ENCODE data around the gene BAIAP2L1. TPM values are rescaled to one million over a fixed set of nuclear protein-coding genes. Genes with fewer than 3 reads are reported as not detected.
"Not testable (repeated sequence)": the region's sequence is repeated elsewhere in the genome, so short reads cannot be mapped to it uniquely, and the experiment has no call there.

The BAIAP2L1 gene
- total RNA-seq, 1 donor from 2014 or later: 1.1 TPM

DNA sequence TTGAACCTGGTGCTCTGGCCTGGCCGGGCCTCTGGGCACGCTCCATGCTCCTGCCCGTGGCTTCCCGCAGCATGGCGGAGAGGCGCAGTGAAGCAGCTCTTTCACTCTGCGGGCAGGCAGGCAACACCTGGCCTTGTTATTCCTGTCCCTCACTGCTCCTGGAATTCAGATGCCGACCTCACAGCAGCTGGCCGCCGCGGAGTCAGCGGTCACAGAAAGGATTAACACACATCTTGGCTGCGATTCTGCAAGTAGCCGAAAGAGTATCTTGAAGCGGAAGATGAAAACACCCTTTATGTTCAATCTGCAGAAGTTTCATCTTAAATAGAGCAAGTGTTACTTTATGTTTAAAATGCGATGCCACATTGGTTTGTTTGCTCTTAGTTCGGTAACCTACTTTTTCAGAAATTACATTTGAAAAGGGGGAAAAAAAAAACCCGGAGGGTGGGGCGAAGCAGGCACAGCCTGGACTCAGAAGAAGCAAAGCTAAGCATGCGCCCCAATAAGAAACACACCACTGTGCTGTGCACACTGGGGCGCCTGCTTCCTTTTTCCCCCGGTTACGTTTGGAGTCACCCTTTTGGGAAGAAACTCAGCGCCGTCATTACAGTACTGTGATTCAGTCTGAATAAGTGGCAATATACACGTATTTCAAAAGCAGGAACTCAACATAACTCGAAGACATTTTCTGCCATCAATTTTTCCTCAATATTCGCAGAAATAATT, 77.1 kb downstream of the BAIAP2L1 start:
- intact Hi-C loops (cut with micrococcal nuclease): no loop called here

DNA sequence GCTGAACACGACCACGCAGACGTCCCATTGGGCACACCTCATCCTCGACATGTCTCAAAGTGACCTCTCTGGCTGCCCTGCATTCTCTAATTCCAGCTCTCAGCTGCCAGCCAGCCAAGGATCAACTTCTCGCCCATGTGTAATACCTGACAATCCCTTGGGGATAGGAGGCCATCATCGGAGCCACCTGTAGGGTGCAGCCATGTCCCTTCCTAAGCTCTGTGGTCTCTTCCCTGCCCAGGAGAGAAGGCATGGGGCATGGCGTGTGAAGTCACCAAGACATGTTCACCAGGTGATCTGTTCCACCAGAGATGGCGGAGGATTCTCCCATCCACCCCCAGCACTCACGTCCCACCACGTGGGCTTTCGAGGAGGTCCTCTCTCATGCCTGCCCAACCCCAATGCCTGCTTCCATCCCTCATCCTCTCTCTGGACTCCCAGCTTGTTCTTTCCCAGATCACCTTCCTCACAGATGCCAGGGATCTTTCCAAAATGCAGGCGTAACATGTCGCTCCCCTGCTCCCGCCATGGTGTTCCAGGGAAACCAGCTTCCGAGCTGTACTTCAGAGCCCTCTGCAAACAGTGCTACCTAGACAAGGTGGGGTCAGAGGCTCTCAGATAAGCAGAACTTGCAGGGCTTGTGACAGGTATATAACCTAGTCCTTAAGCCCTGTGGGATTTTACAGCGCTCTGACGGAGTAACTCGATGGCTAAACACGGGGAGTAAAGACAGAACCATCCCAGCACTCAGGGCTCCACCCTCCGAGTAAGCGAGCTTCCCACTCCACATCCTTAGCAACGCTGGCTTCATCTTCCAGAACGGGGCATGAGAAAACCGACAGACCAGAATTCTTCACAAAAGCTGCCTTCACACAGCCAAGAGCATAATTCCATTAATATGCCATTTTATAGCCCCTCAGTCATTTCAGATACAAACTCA, 78.3 kb downstream of the BAIAP2L1 start:
- intact Hi-C loops (cut with micrococcal nuclease): no loop called here

DNA sequence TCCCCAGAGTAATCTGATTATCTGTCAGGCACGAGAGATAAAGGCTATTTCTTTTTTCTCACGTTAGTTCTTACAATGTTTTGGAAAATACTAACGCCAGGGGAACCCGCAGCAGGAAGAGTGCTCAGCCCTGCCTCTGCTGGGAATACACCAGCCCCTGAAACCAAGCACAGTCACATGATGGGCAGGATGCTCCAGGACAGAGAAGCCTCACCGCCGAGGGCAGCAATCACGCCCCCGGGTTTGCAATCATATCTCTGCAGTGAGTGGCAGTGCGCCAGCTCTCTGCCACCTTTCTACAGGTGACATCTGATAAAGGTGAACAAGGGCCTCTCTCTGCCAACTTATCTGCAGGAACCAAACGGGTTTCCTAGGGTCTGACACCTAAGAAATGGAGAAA, 79.6 kb downstream of the BAIAP2L1 start:
- intact Hi-C loops (cut with micrococcal nuclease): no loop called here

DNA sequence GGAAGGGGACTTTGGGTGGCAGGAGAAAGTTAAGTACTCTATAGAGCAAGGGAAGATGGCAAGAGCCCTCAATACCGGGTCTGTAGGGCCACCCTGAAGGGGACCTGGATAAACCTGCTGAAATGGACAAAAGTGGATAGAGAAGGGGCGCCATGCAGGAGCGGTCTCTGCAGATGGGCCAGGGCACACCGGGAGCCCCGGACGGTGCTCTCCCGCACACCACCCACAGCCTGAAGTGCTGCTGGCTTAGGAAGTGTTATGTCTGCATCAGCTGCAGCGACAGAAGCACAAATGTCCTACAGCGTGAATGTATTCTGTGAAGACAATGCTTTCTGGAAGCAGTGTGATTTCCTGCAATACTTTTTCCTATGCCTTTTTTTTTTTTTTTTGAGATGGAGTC, 81.7 kb downstream of the BAIAP2L1 start:
- intact Hi-C loops (cut with micrococcal nuclease): no loop called here

DNA sequence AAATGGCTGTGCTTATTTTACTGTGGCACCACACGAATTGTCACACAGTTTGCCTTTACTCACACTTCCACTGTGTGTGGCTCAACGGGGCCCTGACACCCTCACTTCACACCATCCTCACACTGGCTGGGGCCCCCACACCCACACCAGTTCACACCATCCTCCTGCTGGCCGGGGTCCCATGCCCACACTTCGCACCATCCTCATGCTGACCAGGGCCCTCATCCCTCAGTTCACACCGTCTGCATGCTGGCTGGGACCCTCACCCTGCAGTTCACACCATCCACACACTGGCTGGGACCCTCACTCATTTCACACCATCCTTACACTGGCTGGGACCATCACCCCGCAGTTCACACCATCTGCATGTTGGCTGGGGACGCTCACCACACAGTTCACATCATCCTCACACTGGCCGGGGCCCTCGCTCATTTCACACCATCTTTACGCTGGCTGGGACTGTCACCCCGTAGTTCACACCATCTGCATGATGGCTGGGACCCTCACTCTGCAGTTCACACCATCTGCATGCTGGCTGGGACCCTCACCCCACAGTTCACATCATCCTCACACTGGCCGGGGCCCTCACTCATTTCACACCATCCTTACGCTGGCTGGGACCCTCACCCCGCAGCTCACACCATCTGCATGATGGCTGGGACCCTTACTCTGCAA, 83.4 kb downstream of the BAIAP2L1 start:
- intact Hi-C loops (cut with micrococcal nuclease): no loop called here

DNA sequence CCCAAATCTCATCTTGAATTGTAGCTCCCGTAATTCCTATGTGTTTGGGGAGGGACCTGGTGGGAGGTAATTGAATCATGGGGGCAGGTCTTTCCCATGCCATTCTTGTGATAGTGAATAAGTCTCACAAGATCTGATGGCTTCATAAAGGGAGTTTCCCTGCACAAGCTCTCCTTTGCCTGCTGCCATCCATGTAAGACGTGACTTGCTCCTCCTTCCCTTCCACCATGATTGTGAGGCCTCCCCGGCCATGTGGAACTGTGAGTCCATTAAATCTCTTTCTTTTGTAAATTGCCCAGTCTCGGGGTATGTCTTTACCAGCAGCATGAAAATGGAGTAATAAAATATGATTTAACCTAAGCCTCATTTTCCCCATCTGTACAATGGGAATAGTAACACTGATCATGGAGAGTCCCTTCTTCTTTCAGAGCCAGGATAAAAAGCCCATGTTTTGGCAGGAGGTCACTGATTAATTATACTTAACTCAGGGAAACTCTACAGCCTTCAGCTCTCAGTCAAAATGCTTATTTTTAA, 84.8 kb downstream of the BAIAP2L1 start:
- intact Hi-C loops (cut with micrococcal nuclease): not testable (repeated sequence)

DNA sequence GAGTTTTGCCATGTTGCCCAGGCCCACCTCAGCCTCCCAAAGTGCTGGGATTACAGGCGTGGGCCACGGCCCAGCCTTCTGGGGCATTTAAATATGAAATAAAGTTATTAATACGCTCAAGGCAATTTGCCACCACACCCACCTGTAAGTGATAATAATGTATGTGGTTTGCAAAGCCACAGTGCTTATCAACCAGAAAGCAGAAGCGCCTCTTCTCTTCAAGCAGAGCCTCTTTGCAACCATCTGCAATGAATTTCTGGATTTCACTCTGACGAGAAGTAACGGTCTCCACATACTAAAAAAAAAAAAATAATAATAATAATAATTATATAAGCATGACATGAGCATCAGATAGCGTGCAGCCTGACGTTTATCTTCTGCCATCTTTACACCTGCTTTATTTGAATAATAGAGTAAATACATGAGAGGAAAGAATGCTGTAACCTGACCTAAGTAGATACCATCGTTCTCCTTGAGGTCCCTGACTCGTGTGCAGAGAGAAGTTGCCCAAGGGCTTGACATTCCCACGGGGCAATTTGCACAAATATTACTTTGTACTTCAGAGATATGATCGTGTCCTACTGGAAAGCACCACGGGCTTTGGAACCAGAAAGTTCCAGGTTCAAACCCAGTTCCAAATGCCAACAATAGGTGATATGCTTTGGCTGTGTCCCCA, 85.4 kb downstream of the BAIAP2L1 start:
- intact Hi-C loops (cut with micrococcal nuclease): no loop called here

DNA sequence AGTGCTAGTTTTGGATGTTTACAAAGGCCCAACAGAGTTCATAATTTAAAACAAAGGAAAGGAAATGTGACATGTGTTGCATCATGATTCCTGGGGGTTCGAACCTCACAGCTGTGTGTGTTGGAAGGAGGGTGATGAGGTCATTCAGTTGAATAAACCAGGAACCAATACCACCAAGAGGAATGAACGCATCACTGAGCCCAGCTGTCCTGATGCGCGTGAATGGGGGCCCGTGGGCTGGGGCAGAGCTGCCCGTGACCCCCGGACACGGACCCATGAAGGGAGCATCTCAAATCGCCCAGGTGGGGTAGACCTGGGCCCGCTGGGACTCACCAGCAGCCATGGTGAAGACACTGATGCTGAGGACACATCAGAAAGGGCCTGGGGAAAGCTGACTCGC, 86.4 kb downstream of the BAIAP2L1 start:
- intact Hi-C loops (cut with micrococcal nuclease): no loop called here

DNA sequence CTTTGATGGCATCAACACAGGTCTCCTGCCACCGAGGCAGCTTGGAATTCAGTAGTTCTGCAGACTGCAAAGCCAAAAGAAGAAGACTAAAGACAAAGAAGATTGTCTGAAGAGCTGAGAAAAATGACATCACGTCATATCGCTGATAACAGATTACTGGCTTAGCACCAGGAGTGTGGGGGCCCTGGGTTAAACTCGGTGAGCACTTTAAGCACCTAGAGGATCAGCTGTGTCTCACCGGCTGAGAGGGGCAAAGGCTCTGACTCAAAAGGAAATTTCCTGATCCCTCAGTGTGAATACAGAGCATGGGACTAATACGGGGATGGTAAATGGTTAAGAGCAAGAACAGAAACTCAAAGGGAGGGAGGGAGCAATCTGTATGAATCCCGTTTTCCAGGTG, 88.7 kb downstream of the BAIAP2L1 start:
- intact Hi-C loops (cut with micrococcal nuclease): no loop called here

DNA sequence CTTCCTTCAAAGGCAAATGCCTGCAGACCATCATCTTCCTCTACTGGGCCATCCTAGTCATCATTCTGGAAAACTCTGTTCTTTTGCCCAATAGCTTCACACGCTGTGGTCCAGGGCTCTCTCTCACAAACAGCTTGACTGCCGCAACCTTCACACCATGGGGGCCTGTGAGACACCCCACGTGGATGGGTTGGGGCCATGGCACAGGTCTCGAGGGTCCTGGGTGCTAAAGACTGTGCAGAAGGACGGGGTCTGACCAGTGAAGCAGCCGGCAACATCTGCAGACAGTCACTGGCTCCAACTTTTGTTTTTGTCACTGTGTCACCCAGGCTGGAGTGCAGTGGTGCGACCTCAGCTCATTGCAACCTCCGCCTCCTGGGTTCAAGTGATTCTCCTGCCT, 91.3 kb downstream of the BAIAP2L1 start:
- intact Hi-C loops (cut with micrococcal nuclease): no loop called here

DNA sequence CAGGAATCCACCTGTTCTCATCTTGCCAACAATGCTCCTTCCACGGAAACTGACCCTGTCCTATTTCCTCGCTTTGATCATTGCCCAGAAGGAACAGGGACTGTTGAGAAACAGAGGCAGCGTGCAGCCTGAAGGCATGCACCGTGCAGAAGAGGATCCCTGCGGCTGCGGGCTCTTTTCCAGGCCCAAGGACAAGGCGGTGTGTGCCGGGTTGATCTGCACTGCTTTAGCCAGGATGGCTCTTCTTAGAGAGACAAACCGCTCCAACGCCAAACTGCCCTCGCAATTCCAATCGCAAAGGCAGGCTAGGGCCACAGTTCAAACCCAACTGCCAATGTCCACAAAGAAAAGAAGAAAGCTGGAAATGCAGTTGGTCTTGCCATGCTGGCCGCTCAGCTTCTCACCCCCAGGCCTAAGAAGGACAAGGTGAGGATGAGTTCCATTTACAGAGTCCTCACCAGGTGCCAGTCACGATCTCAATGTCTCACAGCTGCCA, 92.9 kb downstream of the BAIAP2L1 start:
- intact Hi-C loops (cut with micrococcal nuclease): no loop called here

DNA sequence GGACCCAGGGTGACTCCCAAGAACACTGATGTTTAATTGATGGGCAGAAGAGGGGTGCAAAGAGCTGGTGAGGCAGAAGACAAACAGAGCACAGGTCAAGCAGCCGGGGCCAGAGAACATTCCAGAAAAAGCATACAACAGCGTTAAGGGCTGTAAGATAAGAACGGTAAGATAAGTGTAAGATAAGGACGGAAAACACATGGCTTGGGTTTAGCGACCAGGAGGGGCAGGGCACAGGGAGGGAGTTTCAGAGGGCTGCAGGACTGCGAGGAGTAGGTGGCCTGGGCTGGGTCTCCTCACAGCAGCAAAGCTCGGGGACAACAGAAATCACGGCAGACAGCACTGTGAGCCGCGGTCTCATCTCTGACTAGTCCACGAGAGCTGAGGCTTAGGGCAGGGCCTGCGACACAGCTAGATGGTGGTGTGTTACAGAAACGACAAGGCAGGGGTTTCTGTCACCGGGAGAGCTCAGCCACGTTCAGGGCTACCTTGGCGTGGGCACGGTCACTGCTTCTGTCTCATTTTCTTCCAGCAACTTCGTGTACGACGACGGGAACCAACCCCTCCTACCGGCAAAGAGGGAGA, 94.8 kb downstream of the BAIAP2L1 start:
- intact Hi-C loops (cut with micrococcal nuclease): no loop called here

DNA sequence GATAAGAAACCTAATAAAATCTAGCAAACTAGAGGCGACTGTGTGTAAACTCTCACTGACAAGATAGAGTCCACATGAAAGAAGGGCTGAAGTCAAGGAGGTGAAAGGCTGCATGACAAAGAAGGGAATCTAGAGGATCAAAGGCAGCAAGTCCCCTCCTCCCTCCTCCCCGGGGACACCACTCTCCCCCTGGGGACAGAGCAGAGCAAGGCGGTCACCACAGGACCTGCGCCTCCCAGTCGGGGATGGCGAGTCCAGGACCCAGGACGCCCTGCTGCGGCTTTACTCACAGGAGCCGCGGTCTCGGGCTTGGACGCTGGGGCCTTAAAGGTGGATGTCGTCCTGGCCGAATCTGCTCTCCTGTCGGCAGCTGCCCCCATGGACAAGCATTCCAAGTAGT, 97.0 kb downstream of the BAIAP2L1 start:
- intact Hi-C loops (cut with micrococcal nuclease): no loop called here

DNA sequence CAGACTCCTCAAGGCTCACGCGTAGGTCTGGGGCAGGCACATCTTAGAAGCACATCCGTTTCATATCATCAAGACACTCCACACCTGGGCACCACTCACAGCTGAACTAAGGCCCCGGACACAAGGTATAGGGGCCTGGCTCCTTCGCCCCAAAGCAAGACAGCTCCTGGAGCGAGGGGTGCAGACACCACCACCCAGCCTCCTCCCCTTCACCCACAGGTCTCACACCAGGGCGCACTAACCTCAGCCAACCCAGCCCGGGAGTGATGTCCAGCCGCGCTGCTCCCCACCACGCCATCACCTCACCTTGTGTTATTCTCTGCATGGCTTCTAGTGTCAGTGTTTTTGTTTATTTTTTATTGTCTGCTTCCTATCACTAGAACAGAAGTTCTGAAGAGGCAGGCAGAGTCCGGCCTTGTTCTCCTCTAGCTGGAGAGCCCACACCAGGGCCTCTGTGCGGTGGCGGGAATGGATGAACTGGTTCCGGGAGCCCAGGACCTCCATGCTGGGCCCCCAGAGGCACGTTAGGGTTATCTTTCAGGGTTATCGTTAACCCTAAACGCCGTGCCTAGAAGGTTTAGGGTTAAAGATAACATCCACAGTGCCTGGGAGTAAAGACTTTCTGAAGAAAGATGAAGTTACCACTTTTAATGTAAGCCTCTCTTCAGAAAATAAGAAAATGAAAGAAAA, 97.6 kb downstream of the BAIAP2L1 start:
- intact Hi-C loops (cut with micrococcal nuclease): no loop called here

DNA sequence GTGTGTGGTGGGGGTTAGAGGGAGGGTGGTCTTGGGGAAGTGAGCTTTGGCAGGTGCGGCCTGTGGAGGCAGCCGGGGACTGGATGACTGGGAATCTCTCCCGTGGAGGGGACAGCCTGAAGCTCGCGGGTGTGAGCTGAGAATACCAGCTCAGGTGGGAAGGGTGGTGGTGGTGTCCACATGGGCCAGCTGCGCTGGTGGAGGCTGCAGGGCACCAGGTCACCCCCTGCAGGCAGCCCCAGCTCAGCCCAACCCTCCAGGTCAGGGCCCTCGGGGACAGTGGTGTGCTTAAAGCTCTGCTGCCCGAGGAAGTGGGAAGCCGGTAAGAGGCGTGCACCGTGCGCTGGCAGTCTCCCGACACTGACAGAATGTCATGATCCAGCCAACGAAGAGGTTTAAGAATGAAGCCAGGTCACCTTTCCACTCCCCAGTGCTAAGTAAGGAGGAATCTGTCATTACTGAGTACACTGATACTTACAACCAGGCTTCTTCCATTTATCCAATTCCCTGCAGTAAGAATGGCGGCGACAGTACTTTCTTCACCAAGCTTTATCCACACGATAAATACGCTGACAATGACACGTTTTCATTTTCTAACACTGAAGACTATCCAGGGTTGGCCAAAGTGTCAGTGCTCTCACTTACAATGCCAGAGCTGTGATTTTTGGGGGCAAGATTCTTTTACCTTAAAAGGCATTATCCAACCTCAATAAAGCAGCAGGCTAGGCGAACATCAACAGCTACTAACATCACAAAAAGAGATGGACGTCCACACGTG, 99.0 kb downstream of the BAIAP2L1 start:
- intact Hi-C loops (cut with micrococcal nuclease): no loop called here

DNA sequence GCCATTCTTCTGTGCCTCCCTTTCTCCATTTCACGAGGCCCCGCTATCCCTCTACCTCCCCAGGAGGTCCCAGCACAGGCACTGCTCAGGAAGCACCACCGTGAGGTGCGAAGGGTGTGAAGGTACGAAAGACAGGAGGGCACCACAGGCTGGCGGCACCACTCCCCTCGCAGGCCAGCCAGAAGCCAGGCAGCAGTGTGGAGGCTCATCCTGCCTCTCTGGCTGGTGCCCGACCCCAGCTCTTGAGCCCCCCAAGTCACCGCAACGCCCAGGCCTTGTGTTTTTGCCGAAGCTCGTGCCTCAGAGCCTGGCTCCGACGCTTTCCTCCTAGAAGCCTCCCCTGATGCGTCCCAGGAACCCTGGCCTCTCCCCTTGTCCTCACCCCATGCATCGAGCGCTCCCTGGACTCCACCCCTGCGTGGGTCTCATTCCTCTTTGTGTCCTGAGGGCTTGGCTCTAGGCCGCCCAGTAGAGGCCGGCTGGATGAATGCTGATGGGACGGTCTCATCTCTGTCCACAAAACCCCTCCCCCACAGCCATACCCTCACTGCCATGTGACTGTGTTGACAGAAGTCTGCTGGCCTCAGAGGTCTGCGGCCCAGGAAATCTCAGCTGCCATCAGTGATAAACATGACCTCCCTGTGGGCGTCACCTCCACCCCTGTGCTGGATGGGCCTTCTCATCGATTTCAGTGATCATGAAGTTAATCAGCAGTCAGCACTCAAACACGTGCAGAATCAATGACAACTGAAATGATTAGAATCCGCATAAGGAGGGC, 100.1 kb downstream of the BAIAP2L1 start:
- intact Hi-C loops (cut with micrococcal nuclease): no loop called here

DNA sequence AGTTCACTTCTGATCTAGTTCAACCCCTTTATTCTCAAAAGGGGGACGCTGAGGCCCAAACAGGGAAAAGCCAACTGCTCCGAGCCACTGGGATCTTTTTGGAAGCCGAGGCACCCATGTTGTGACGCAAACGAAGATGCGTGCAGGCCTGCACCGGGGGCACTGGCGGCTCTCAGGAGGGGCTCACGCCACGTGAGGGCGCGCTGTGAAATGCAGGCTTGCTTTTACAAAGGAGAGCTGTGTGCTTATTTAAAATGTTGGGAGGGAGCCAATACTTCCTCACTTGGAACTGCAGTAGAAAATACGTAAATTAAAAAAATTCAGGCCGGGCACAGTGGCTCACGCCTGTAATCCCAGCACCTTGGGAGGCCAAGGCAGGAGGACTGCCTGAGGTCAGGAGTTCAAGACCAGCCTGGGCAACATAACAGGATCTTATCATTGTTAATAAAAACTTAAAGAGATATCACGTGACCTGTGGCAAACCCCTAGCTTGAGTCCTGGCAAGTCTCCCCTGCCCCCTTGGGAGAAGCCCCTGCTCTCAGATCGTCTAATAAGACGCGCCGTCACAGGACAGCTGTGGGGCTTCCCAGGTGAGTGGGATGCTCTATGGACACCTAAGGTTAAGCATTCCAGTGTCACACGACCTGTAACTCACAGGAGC, 103.1 kb downstream of the BAIAP2L1 start:
- intact Hi-C loops (cut with micrococcal nuclease): no loop called here

DNA sequence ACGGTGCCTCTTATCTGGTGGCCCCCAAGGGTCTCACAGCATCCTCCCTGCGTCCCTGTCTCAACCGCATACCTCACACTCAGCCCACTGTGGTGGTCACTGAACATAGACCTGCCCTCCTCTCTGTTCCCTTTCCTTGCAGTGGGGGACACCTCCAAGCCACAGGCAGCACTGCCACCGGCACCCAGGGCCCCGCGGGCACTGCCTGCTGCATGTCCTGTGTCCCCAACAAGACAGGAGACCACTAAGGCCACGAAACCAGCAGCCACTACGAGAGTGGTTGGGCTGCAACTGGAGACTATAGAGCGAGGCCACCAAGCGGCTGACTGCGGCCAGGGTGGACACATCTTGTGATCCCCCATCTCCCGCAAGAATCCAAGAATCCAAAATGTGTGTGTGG, 104.1 kb downstream of the BAIAP2L1 start:
- intact Hi-C loops (cut with micrococcal nuclease): no loop called here

All from T-helper 1 cell treated with Interleukin-12 subunit alpha and Interleukin-12 subunit beta and Interleukin-4 antibody, amounts not matched to agents 30 ng/mL and 1 ng/mL, for 36 hours (primary cell).